Measurements from ENCODE around the gene PGC. TPM values are rescaled to one million over a fixed set of nuclear protein-coding genes. Genes with fewer than 3 reads are reported as not detected.

PGC gene
- total and polyA plus RNA-seq, 4 donors, result 19.2 to 1,394 (median 467) TPM

GRCh38 chr6:41713650-41714291 lies 33.4 kb downstream of the PGC start:
- TF ChIP-seq, protein P1, sequence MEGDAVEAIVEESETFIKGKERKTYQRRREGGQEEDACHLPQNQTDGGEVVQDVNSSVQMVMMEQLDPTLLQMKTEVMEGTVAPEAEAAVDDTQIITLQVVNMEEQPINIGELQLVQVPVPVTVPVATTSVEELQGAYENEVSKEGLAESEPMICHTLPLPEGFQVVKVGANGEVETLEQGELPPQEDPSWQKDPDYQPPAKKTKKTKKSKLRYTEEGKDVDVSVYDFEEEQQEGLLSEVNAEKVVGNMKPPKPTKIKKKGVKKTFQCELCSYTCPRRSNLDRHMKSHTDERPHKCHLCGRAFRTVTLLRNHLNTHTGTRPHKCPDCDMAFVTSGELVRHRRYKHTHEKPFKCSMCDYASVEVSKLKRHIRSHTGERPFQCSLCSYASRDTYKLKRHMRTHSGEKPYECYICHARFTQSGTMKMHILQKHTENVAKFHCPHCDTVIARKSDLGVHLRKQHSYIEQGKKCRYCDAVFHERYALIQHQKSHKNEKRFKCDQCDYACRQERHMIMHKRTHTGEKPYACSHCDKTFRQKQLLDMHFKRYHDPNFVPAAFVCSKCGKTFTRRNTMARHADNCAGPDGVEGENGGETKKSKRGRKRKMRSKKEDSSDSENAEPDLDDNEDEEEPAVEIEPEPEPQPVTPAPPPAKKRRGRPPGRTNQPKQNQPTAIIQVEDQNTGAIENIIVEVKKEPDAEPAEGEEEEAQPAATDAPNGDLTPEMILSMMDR (IDR thresholded peaks at IDR 0.05; ENCODE audit: control extremely low read depth, extremely low read depth), result no peak
- H3K36me3 ChIP-seq (ENCODE audit: control insufficient read depth in 4 of 4, insufficient read depth in 4 of 4, low read length in 4 of 4), result no peaks in the 10 kb centered on the region
- peak overlapping the region; percentile 26 to 53 for H3K27ac ChIP-seq (ENCODE audit: low read depth in 1 of 2, low read length in 1 of 2)
- WGBS, 2 donors, result 74 to 84% methylated on average over 14 of the region's 14 CpGs
- no peak overlapping the region for H3K4me3 ChIP-seq
- no peaks in the 10 kb centered on the region for H3K9me3 ChIP-seq (ENCODE audit: control insufficient read depth in 4 of 4, insufficient read depth in 3 of 4, low read length in 3 of 4)
- H3K9ac ChIP-seq (ENCODE audit: insufficient read depth in 1 of 2, low read length in 2 of 2), result no peak overlapping the region
- H3K27me3 ChIP-seq (ENCODE audit: control insufficient read depth in 3 of 3, insufficient read depth in 3 of 3, low read length in 2 of 3), result no peaks in the 10 kb centered on the region
- no peak for ATAC-seq (ENCODE audit: insufficient read depth, low FRiP score)
- peaks cover 0 to 30% (median 18%) of the 10 kb centered on the region in 5 donors for H3K4me1 ChIP-seq (ENCODE audit: control insufficient read depth in 5 of 5, insufficient read depth in 5 of 5, low read length in 5 of 5)
- DNase-seq, result no peak

- H3K4me3 ChIP-seq, result no peak overlapping the region
- ATAC-seq (ENCODE audit: insufficient read depth, low FRiP score) (peak; percentile 68), DNase-seq (no peak)
- no peaks in the 10 kb centered on the region for H3K36me3 ChIP-seq (ENCODE audit: control insufficient read depth in 4 of 4, insufficient read depth in 4 of 4, low read length in 4 of 4)
- no peak overlapping the region for H3K9ac ChIP-seq (ENCODE audit: insufficient read depth in 1 of 2, low read length in 2 of 2)
- peaks cover 0 to 30% (median 18%) of the 10 kb centered on the region in 5 donors for H3K4me1 ChIP-seq (ENCODE audit: control insufficient read depth in 5 of 5, insufficient read depth in 5 of 5, low read length in 5 of 5)
- WGBS, 2 donors, result 57 to 62% methylated on average over 9 of the region's 9 CpGs
- TF ChIP-seq, protein P1 (IDR thresholded peaks at IDR 0.05; ENCODE audit: control extremely low read depth, extremely low read depth), result no peak
- no peaks in the 10 kb centered on the region for H3K9me3 ChIP-seq (ENCODE audit: control insufficient read depth in 4 of 4, insufficient read depth in 3 of 4, low read length in 3 of 4)
- peak overlapping the region; percentile 53 to 73 for H3K27ac ChIP-seq (ENCODE audit: low read depth in 1 of 2, low read length in 1 of 2)
- no peaks in the 10 kb centered on the region for H3K27me3 ChIP-seq (ENCODE audit: control insufficient read depth in 3 of 3, insufficient read depth in 3 of 3, low read length in 2 of 3)
Measured at GRCh38 chr6:41713159-41713649, 34.0 kb downstream of the PGC start.

DNA sequence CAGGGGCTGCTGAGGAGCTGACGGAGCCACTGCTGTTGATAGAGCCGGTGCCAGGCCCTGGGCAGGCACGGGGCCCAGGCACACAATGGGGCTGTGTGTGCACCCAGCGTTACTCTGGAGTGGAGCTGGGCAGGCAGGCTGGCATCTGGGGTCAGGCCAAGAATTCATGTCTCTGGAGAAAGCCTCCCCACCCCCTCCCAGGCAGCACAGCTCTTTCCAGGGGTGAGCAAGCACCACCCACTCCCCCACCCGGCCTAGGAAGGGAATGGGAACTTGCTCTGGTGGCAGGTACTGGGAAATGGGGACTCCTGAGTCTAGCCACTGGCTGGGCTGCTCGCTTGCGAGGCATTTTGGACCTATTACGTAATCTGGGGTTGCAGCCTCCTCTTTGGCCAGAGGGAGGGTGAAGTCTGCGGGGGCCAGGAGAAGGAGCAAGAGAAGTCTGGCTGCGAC lies 34.5 kb downstream of the PGC start:
- H3K9me3 ChIP-seq (ENCODE audit: control insufficient read depth in 4 of 4, insufficient read depth in 3 of 4, low read length in 3 of 4), result no peaks in the 10 kb centered on the region
- H3K4me3 ChIP-seq, result no peak overlapping the region
- DNase-seq, result peak in 1 of 3 donors; percentile 45
- no peak overlapping the region for H3K9ac ChIP-seq (ENCODE audit: insufficient read depth in 1 of 2, low read length in 2 of 2)
- TF ChIP-seq, protein P1 (IDR thresholded peaks at IDR 0.05; ENCODE audit: control extremely low read depth, extremely low read depth), result no peak
- ATAC-seq (ENCODE audit: insufficient read depth, low FRiP score), result peak; percentile 71
- peak overlapping the region; percentile 53 to 73 for H3K27ac ChIP-seq (ENCODE audit: low read depth in 1 of 2, low read length in 1 of 2)
- WGBS, 2 donors, result 49 to 53% methylated on average over 10 of the region's 10 CpGs
- H3K36me3 ChIP-seq (ENCODE audit: control insufficient read depth in 4 of 4, insufficient read depth in 4 of 4, low read length in 4 of 4), result no peaks in the 10 kb centered on the region
- H3K4me1 ChIP-seq (ENCODE audit: control insufficient read depth in 5 of 5, insufficient read depth in 5 of 5, low read length in 5 of 5), result peaks cover 0 to 30% (median 18%) of the 10 kb centered on the region in 5 donors
- H3K27me3 ChIP-seq (ENCODE audit: control insufficient read depth in 3 of 3, insufficient read depth in 3 of 3, low read length in 2 of 3), result no peaks in the 10 kb centered on the region

Data from lung (tissue), 12 donors.